NB4 (cell line): ENCODE measurements around the gene HOXB2.

ENCODE experiments used
- CTCF ChIP-seq: IDR thresholded peaks from one replicate; pipeline ENCODE4 v1.5.1; 2012; ENCODE audit warnings: low read depth, low read length
- TF ChIP-seq, protein P1 (sequence below): IDR thresholded peaks from 2 replicates; pipeline ENCODE4 v1.6.1; 2011; ENCODE audit warnings: low read depth, low read length

- TF ChIP-seq CTCF = no peak
- TF ChIP-seq, protein P1, sequence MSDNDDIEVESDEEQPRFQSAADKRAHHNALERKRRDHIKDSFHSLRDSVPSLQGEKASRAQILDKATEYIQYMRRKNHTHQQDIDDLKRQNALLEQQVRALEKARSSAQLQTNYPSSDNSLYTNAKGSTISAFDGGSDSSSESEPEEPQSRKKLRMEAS = no peak
Measured at GRCh38 chr17:48575066-48575582, 30.2 kb upstream of the HOXB2 start.
